ENCODE data around the gene KLRG1.

- TF ChIP-seq CTCF (IDR thresholded peaks at IDR 0.05) (no peak), POLR2A (IDR thresholded peaks at IDR 0.05) (no peak)
These were observed 33.3 kb upstream of the KLRG1 start for GRCh38 chr12:8956073-8956472.
